Measurements from ENCODE around the gene STK11IP.
A peak's percentile ranks its signal among the peaks of the same experiment; 100 is the strongest.

The STK11IP gene

GRCh38 chr2:219566640-219567039 lies 31.0 kb upstream of the STK11IP start:
- Histone ChIP-seq H3K9ac (ENCODE audit: low read length) (no peak overlapping the region), H3K9me3 (ENCODE audit: control insufficient read depth, low read depth, low read length) (no peaks in the 10 kb centered on the region), H3K27ac (ENCODE audit: low read length) (no peak overlapping the region), H3K4me1 (ENCODE audit: control insufficient read depth, low read depth, low read length) (peaks cover 40% of the 10 kb centered on the region), H3K36me3 (ENCODE audit: control insufficient read depth, low read depth, low read length) (peaks cover 6% of the 10 kb centered on the region), H3K27me3 (ENCODE audit: control insufficient read depth, insufficient read depth, low read length) (peaks cover 14% of the 10 kb centered on the region), H3K4me3 (ENCODE audit: low read length) (no peak overlapping the region)

GRCh38 chr2:219567131-219567530 lies 30.5 kb upstream of the STK11IP start:
- H3K4me3 ChIP-seq (ENCODE audit: low read length), result no peak overlapping the region
- peaks cover 14% of the 10 kb centered on the region for H3K27me3 ChIP-seq (ENCODE audit: control insufficient read depth, insufficient read depth, low read length)
- H3K9ac ChIP-seq (ENCODE audit: low read length), result no peak overlapping the region
- no peaks in the 10 kb centered on the region for H3K9me3 ChIP-seq (ENCODE audit: control insufficient read depth, low read depth, low read length)
- peaks cover 6% of the 10 kb centered on the region for H3K36me3 ChIP-seq (ENCODE audit: control insufficient read depth, low read depth, low read length)
- peaks cover 40% of the 10 kb centered on the region for H3K4me1 ChIP-seq (ENCODE audit: control insufficient read depth, low read depth, low read length)
- no peak overlapping the region for H3K27ac ChIP-seq (ENCODE audit: low read length)

- Histone ChIP-seq H3K9me3 (ENCODE audit: control insufficient read depth, low read depth, low read length) (no peaks in the 10 kb centered on the region), H3K27me3 (ENCODE audit: control insufficient read depth, insufficient read depth, low read length) (peaks cover 14% of the 10 kb centered on the region), H3K4me3 (ENCODE audit: low read length) (no peak overlapping the region), H3K4me1 (ENCODE audit: control insufficient read depth, low read depth, low read length) (peaks cover 41% of the 10 kb centered on the region), H3K27ac (ENCODE audit: low read length) (no peak overlapping the region), H3K9ac (ENCODE audit: low read length) (no peak overlapping the region), H3K36me3 (ENCODE audit: control insufficient read depth, low read depth, low read length) (peaks cover 6% of the 10 kb centered on the region)
Observed at GRCh38 chr2:219567791-219568361, 29.8 kb upstream of the STK11IP start.

DNA sequence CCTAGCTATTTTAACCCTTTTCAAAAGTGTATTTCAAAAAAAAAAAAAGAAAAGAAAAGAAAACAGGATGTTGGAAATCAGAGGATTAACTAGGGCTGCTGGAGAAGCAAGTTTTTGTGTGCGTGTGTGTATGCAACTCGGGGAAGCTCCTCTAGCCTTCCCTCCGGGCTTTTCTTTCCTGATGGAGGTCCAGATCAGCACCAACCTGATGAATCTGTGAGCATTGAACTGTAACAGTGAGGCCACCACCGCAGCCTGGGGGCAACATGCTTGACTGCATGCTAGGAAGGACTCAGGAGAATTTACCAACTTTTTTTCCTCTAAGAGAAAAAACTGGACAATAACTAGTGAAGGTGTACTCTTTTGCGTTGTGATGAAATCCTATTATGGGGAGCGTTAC lies 28.6 kb upstream of the STK11IP start:
- Histone ChIP-seq H3K4me1 (ENCODE audit: control insufficient read depth, low read depth, low read length) (peaks cover 36% of the 10 kb centered on the region), H3K4me3 (ENCODE audit: low read length) (no peak overlapping the region), H3K9me3 (ENCODE audit: control insufficient read depth, low read depth, low read length) (no peaks in the 10 kb centered on the region), H3K9ac (ENCODE audit: low read length) (no peak overlapping the region), H3K27ac (ENCODE audit: low read length) (no peak overlapping the region), H3K27me3 (ENCODE audit: control insufficient read depth, insufficient read depth, low read length) (peaks cover 14% of the 10 kb centered on the region), H3K36me3 (ENCODE audit: control insufficient read depth, low read depth, low read length) (peaks cover 6% of the 10 kb centered on the region)

- Histone ChIP-seq H3K9ac (ENCODE audit: low read length) (no peak overlapping the region), H3K9me3 (ENCODE audit: control insufficient read depth, low read depth, low read length) (no peaks in the 10 kb centered on the region), H3K27me3 (ENCODE audit: control insufficient read depth, insufficient read depth, low read length) (peaks cover 14% of the 10 kb centered on the region), H3K27ac (ENCODE audit: low read length) (no peak overlapping the region), H3K4me1 (ENCODE audit: control insufficient read depth, low read depth, low read length) (peaks cover 32% of the 10 kb centered on the region), H3K36me3 (ENCODE audit: control insufficient read depth, low read depth, low read length) (peaks cover 6% of the 10 kb centered on the region), H3K4me3 (ENCODE audit: low read length) (peak overlapping the region; percentile 55)
Observed at GRCh38 chr2:219569635-219570034, 28.0 kb upstream of the STK11IP start.

GRCh38 chr2:219570194-219570923 lies 27.3 kb upstream of the STK11IP start:
- Histone ChIP-seq H3K9me3 (ENCODE audit: control insufficient read depth, low read depth, low read length) (no peaks in the 10 kb centered on the region), H3K4me1 (ENCODE audit: control insufficient read depth, low read depth, low read length) (peaks cover 27% of the 10 kb centered on the region), H3K4me3 (ENCODE audit: low read length) (peak overlapping the region; percentile 55), H3K9ac (ENCODE audit: low read length) (peak overlapping the region; percentile 19), H3K27ac (ENCODE audit: low read length) (no peak overlapping the region), H3K27me3 (ENCODE audit: control insufficient read depth, insufficient read depth, low read length) (peaks cover 14% of the 10 kb centered on the region), H3K36me3 (ENCODE audit: control insufficient read depth, low read depth, low read length) (peaks cover 6% of the 10 kb centered on the region)

GRCh38 chr2:219570924-219571310 lies 26.7 kb upstream of the STK11IP start:
- Histone ChIP-seq H3K27me3 (ENCODE audit: control insufficient read depth, insufficient read depth, low read length) (peaks cover 14% of the 10 kb centered on the region), H3K4me3 (ENCODE audit: low read length) (peak overlapping the region; percentile 55), H3K9me3 (ENCODE audit: control insufficient read depth, low read depth, low read length) (no peaks in the 10 kb centered on the region), H3K9ac (ENCODE audit: low read length) (no peak overlapping the region), H3K36me3 (ENCODE audit: control insufficient read depth, low read depth, low read length) (peaks cover 6% of the 10 kb centered on the region), H3K4me1 (ENCODE audit: control insufficient read depth, low read depth, low read length) (peaks cover 21% of the 10 kb centered on the region), H3K27ac (ENCODE audit: low read length) (no peak overlapping the region)

DNA sequence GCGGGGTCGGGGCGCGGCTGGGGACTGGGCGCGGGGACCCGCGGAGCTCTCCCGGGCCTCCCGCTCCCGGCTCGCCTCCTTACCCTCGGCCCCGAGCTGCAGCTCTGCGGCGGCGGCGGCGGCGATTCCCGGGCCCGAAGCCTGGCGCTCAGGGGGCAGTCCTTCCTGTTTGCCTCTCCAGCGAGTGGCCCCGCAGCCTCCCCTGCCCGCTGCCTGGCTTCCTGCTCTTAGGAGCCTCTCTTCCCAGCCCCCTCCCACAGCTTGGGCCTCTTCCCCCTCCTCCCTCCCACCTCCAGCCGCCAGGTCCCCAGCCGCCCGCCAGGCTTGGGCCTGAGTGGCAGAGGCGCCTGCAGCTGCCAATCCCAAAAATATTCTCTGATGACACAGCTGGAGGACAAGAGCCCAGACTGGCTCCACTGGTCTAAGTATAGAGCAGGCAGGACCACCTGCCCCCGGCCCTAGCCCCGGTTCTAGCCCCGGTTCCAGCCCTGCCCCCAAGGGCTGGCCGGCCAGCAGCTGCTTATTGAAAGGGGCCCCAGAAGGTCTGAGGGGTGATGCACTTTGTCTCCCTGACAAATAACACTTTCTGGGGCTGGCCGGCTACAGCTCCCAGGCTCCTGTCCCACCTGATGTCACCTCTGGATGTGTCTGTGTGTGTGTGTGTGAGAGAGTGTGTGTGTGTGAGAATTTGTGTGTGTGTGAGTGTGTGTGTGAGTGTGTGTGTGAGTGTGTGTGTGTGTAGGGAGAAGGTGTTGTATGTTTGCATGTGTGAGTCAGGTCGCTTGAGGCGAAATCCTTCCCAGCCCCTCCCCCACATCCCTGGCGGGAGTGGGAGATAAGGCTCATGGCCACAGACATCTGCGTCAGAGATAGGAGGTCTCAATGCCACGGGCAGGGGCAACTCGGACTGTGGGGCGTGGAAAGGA lies 26.1 kb upstream of the STK11IP start, which contains the start of gene OBSL1:
OBSL1 (minus strand) TSS at position 229 of the 926 bp plus-strand sequence. CDS start 307 bp downstream, outside the sequence.
- Histone ChIP-seq H3K9ac (ENCODE audit: low read length) (peak within 1 kb of the TSS; percentile 52), H3K27ac (ENCODE audit: low read length) (no peak within 1 kb of the TSS), H3K4me1 (ENCODE audit: control insufficient read depth, low read depth, low read length) (peaks cover 20% of the 10 kb centered on the region), H3K9me3 (ENCODE audit: control insufficient read depth, low read depth, low read length) (no peaks in the 10 kb centered on the region), H3K36me3 (ENCODE audit: control insufficient read depth, low read depth, low read length) (peaks cover 6% of the 10 kb centered on the region), H3K4me3 (ENCODE audit: low read length) (peak within 1 kb of the TSS; percentile 55), H3K27me3 (ENCODE audit: control insufficient read depth, insufficient read depth, low read length) (peaks cover 14% of the 10 kb centered on the region)

DNA sequence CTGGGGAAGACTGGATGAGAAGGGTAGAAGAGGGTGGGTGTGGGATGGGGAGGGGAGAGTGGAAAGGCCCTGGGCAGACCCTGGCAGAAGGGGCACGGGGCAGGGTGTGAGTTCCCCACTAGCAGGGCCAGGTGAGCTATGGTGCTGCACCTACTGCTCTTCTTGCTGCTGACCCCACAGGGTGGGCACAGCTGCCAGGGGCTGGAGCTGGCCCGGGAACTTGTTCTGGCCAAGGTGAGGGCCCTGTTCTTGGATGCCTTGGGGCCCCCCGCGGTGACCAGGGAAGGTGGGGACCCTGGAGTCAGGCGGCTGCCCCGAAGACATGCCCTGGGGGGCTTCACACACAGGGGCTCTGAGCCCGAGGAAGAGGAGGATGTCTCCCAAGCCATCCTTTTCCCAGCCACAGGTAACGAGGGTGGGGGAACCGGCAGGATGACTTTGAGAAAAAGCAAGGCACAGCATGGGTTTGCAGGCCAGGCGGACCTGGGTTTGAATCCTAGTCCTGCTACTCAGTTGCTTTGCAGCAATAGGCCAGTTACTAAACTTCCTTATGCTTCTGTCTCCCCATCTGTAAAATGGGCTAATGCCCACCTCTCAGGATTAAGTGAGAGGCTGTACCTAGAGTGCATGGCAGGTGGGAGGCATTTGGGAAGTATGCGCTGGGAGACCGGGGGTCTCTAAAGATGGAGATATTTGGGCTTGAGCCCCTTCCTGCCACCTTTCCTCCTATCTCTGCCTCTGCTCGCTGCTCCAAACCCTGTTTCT lies 25.2 kb upstream of the STK11IP start, which contains the start of gene INHA:
INHA (plus strand) TSS at position 74 of the 765 bp plus-strand sequence; CDS start at position 139, 65 bp downstream.
- Histone ChIP-seq H3K9ac (ENCODE audit: low read length) (peak within 1 kb of the TSS; percentile 52), H3K9me3 (ENCODE audit: control insufficient read depth, low read depth, low read length) (no peaks in the 10 kb centered on the region), H3K27ac (ENCODE audit: low read length) (no peak within 1 kb of the TSS), H3K4me3 (ENCODE audit: low read length) (peak within 1 kb of the TSS; percentile 55), H3K27me3 (ENCODE audit: control insufficient read depth, insufficient read depth, low read length) (peaks cover 18% of the 10 kb centered on the region), H3K4me1 (ENCODE audit: control insufficient read depth, low read depth, low read length) (peaks cover 28% of the 10 kb centered on the region), H3K36me3 (ENCODE audit: control insufficient read depth, low read depth, low read length) (peaks cover 6% of the 10 kb centered on the region)

DNA sequence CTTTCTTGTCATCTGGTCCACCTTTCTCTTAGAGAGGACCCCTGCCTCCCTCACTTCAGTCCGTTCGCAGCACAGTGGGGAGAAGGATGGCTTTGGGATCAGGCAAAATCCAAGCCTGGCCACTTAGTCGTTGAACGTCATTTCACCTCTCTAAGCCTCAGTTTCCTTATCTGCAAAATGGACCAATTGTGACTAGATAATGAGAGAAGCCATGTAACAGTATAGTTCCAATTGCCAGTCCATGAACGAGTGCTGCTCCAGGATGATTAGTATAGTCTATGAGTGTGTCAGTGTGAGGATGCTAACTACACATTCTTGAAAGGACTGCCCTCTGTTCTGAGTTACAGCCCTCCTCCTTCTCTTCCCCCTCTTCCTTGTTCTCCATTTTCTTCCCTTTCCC lies 24.5 kb upstream of the STK11IP start:
- peaks cover 34% of the 10 kb centered on the region for H3K4me1 ChIP-seq (ENCODE audit: control insufficient read depth, low read depth, low read length)
- peaks cover 21% of the 10 kb centered on the region for H3K27me3 ChIP-seq (ENCODE audit: control insufficient read depth, insufficient read depth, low read length)

More for the DNA sequence above, 24.5 kb upstream of the STK11IP start:
- H3K9me3 ChIP-seq (ENCODE audit: control insufficient read depth, low read depth, low read length), result no peaks in the 10 kb centered on the region
- no peak overlapping the region for H3K4me3 ChIP-seq (ENCODE audit: low read length)
- peaks cover 6% of the 10 kb centered on the region for H3K36me3 ChIP-seq (ENCODE audit: control insufficient read depth, low read depth, low read length)
- no peak overlapping the region for H3K27ac ChIP-seq (ENCODE audit: low read length)
- H3K9ac ChIP-seq (ENCODE audit: low read length), result no peak overlapping the region
